Esophagus (tissue), 2 donors: Measurements from ENCODE around the gene ESM1. TPM values are rescaled to one million over a fixed set of nuclear protein-coding genes. Genes with fewer than 3 reads are reported as not detected.

ENCODE experiments used
- H3K27ac ChIP-seq, 2 donors: one replicate each; pipeline ENCODE4 v1.5.1; 2013; ENCODE audit warnings: low read depth in 2 of 2, mild to moderate bottlenecking in 2 of 2, inconsistent platforms in 1 of 2, low read length in 1 of 2, moderate library complexity in 1 of 2
- H3K27me3 ChIP-seq, 2 donors: one replicate each; pipeline ENCODE4 v1.6.1; 2013; ENCODE audit warnings: low read length in 2 of 2, control low read depth in 1 of 2, mild to moderate bottlenecking in 1 of 2; ENCODE audit not compliant: insufficient read depth in 2 of 2, control insufficient read depth in 1 of 2
- H3K36me3 ChIP-seq, 2 donors: one replicate each; pipeline ENCODE4 v1.6.1; 2013; ENCODE audit warnings: low read length in 1 of 2; ENCODE audit not compliant: control insufficient read depth in 2 of 2, insufficient read depth in 2 of 2
- H3K4me1 ChIP-seq, 2 donors: one replicate each; pipeline ENCODE4 v1.6.1; 2013; ENCODE audit warnings: low read length in 1 of 2; ENCODE audit not compliant: control insufficient read depth in 2 of 2, insufficient read depth in 2 of 2
- H3K4me3 ChIP-seq, 2 donors: one replicate each; pipeline ENCODE4 v1.5.1; 2013; ENCODE audit warnings: low read length in 2 of 2, mild to moderate bottlenecking in 2 of 2, low read depth in 1 of 2, moderate library complexity in 1 of 2
- H3K9me3 ChIP-seq, 2 donors: one replicate each; pipeline ENCODE4 v1.6.1; 2013; ENCODE audit warnings: mild to moderate bottlenecking in 2 of 2, low read depth in 1 of 2, low read length in 1 of 2, moderate library complexity in 1 of 2; ENCODE audit not compliant: control insufficient read depth in 2 of 2, insufficient read depth in 1 of 2
- WGBS, 2 donors: extraction: QIAGEN DNeasy Blood & Tissue Kit; methylation state at CpG; one replicate each; pipeline ENCODE4 v1.1.7; 2013; 5-methylcytosine and 5-hydroxymethylcytosine counted together
- polyA plus RNA-seq, 2 donors: library from polyadenylated mRNA; stranded (reverse); fragments of 200-250 nt; gene quantifications; one replicate each; pipeline ENCODE4 v1.2.3, GENCODE V29; 2013
- donor health status: healthy with polysubstance abuse.
- donor health status: Bipolar disorder and iron deficiency.

ESM1 gene
- under 1 TPM in 1 of 2 donors, not detected in 1; 0.16 TPM for polyA plus RNA-seq

DNA sequence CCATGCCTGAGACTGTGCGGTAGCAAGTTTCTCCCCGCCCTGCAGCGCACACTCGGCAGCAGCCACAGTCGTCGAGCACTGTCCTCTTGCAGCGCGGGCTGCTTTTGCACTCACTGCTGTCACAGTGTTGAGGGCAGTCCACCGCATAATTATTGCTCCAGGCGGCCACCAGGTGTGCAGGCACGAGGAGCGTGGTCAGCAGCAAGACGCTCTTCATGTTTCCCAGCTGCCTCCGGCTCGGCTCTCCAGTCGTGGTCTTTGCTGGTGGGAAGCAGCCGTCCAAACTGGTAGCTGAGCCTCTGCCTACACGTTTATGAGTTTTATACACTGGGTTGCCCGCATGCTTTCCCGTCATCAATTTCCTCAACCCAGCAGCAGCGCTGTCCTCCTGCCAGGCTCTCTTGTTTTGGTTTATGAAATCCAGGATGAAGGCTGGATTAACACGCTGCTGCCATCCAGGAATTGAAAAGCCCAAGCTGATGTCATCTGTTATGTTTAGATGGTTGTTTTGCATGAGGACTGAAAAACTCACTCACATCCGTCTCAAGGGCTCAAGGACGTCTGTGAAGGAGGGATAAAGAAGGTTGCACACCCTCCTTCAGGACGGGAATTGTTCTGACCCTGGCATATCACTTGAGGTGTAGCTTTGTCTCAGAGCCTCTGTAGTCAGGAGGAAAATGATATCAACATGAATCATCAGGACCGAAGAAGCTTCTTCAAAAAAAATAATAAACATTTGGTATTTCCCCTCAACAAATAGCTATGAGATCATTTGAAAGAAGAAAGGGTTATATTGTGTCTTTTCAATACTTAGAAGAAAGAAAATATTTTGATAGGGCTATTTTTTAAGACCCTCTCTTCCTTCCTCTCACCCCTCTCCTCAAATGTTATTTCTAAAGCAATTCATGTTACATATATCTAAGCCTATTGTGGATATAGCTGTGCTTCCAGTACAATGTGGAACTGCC lies at the start of gene ESM1:
Gene ESM1, minus strand, starts transcription at position 293 of the 968 bp plus-strand sequence. Its CDS starts 76 bp downstream, at position 217.
- Histone ChIP-seq H3K27ac (no peak within 1 kb of the TSS), H3K27me3 (peaks cover 0 to 5% of the 10 kb centered on the region in 2 donors), H3K4me3 (no peak within 1 kb of the TSS), H3K4me1 (peaks cover 0 to 3% of the 10 kb centered on the region in 2 donors), H3K36me3 (no peaks in the 10 kb centered on the region), H3K9me3 (no peaks in the 10 kb centered on the region)
- WGBS, 2 donors, result 30 to 47% methylated on average over 26 of the region's 26 CpGs

DNA sequence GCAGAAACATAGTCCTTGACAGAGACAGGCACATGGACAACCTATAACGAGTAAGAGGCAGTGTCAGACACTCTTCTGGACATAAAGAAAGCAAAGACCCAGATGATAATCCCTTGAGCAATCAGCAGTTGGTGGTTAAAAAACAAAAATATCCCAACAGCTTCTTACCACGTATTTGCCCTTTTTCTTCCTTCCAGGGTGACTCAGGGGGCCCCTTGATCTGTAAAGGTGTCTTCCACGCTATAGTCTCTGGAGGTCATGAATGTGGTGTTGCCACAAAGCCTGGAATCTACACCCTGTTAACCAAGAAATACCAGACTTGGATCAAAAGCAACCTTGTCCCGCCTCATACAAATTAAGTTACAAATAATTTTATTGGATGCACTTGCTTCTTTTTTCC lies 48.2 kb upstream of the ESM1 start:
- H3K4me1 ChIP-seq, result no peaks in the 10 kb centered on the region
- no peaks in the 10 kb centered on the region for H3K27me3 ChIP-seq
- 70 to 73% methylated on average over 4 of the region's 4 CpGs for WGBS, 2 donors
- no peaks in the 10 kb centered on the region for H3K9me3 ChIP-seq
- H3K4me3 ChIP-seq, result no peak overlapping the region
- H3K27ac ChIP-seq, result no peak overlapping the region
- H3K36me3 ChIP-seq, result no peaks in the 10 kb centered on the region

DNA sequence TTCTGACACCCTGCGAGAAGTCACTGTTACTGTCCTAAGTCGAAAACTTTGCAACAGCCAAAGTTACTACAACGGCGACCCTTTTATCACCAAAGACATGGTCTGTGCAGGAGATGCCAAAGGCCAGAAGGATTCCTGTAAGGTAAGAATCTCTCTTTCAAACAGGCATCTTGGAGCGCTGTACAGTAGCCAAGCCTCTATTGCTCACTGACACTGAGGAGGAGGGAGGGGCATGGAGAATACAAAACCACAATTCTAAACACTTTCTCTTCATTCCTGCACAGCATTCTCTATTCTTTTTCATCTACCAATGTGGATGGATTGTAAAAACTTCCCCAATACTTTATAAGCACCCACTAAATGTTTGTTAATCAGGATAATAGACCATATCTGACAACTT lies 46.1 kb upstream of the ESM1 start:
- H3K9me3 ChIP-seq, result no peaks in the 10 kb centered on the region
- no peaks in the 10 kb centered on the region for H3K36me3 ChIP-seq
- no peak overlapping the region for H3K27ac ChIP-seq
- H3K27me3 ChIP-seq, result no peaks in the 10 kb centered on the region
- no peaks in the 10 kb centered on the region for H3K4me1 ChIP-seq
- H3K4me3 ChIP-seq, result no peak overlapping the region
- WGBS, 2 donors, result 93 to 95% methylated on average over 5 of the region's 5 CpGs

DNA sequence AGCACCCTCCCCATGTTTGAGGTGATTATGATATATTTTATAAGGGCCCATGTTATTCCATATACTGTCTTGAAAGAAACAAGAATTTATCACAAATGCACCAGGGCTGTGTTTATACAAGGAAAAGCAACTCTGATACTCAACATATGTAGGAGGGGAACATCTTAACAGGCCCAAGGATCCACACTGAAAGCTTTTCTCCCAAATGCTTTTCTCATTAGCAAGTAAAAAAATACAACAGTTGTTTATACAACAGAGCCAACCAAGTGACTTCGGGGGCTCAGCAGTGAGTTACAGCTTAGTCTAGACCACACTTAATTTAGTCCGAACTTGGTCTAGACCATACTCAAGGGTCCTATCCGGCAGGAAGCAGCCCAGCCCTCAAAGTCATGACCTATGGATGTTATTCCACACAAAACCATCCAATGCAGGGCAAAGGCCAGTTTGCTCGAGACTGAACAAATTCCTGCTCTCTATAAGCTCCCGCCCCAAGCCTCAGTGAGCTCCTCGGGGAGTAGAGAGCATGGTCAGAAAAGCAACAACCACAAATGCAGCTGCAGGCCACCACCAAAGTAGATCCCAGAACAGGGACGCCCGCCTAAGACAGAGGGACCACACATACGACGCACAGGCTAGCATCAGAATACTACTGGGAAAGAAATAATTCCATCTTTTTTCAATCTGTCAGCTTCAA lies 45.4 kb upstream of the ESM1 start:
- Histone ChIP-seq H3K27me3 (no peaks in the 10 kb centered on the region), H3K4me1 (no peaks in the 10 kb centered on the region), H3K36me3 (no peaks in the 10 kb centered on the region), H3K27ac (no peak overlapping the region), H3K9me3 (no peaks in the 10 kb centered on the region), H3K4me3 (no peak overlapping the region)
- WGBS, 2 donors, result 64 to 70% methylated on average over 10 of the region's 10 CpGs

GRCh38 chr5:55030220-55030619 lies 44.8 kb upstream of the ESM1 start:
- H3K4me3 ChIP-seq, result no peak overlapping the region
- no peak overlapping the region for H3K27ac ChIP-seq
- H3K4me1 ChIP-seq, result no peaks in the 10 kb centered on the region
- no peaks in the 10 kb centered on the region for H3K9me3 ChIP-seq
- H3K27me3 ChIP-seq, result no peaks in the 10 kb centered on the region
- no peaks in the 10 kb centered on the region for H3K36me3 ChIP-seq
- WGBS, 2 donors, result 49 to 58% methylated on average over 2 of the region's 2 CpGs

DNA sequence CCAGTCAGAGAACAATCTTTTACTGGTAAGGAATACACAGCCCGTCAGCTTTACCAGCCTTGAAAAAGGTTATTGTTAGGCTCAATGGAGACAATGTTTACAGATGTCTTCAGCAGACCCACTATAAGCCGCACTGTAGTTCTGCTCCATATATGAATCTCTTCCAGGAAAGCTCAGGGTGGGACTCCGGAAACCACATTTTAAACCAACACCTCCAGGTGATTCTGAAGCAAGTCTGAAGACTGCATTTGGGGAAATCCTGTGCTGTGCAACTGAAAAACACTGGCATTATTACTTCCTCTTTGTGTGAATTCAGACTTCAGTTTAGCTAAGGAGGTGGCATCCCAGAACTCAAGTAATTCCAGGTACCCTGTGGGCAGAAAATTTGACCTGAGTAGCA lies 42.2 kb upstream of the ESM1 start:
- 71 to 77% methylated on average over 3 of the region's 3 CpGs for WGBS, 2 donors
- Histone ChIP-seq H3K4me3 (no peak overlapping the region), H3K4me1 (no peaks in the 10 kb centered on the region), H3K36me3 (no peaks in the 10 kb centered on the region), H3K27me3 (no peaks in the 10 kb centered on the region), H3K9me3 (no peaks in the 10 kb centered on the region), H3K27ac (no peak overlapping the region)

GRCh38 chr5:55022450-55022849 lies 37.1 kb upstream of the ESM1 start:
- H3K27me3 ChIP-seq, result no peaks in the 10 kb centered on the region
- 59 to 62% methylated on average over 2 of the region's 2 CpGs for WGBS, 2 donors
- H3K4me1 ChIP-seq, result no peaks in the 10 kb centered on the region
- no peak overlapping the region for H3K27ac ChIP-seq
- H3K9me3 ChIP-seq, result no peaks in the 10 kb centered on the region
- no peaks in the 10 kb centered on the region for H3K36me3 ChIP-seq
- no peak overlapping the region for H3K4me3 ChIP-seq

GRCh38 chr5:55021821-55022220 lies 36.4 kb upstream of the ESM1 start:
- no peaks in the 10 kb centered on the region for H3K4me1 ChIP-seq
- H3K4me3 ChIP-seq, result no peak overlapping the region
- no peak overlapping the region for H3K27ac ChIP-seq
- no peaks in the 10 kb centered on the region for H3K36me3 ChIP-seq
- no peaks in the 10 kb centered on the region for H3K27me3 ChIP-seq
- 62 to 69% methylated on average over 4 of the region's 4 CpGs for WGBS, 2 donors
- H3K9me3 ChIP-seq, result no peaks in the 10 kb centered on the region

- 49 to 56% methylated on average over 6 of the region's 6 CpGs for WGBS, 2 donors
- Histone ChIP-seq H3K4me1 (no peaks in the 10 kb centered on the region), H3K4me3 (no peak overlapping the region), H3K9me3 (no peaks in the 10 kb centered on the region), H3K27ac (no peak overlapping the region), H3K36me3 (no peaks in the 10 kb centered on the region), H3K27me3 (no peaks in the 10 kb centered on the region)
These were observed 36.0 kb upstream of the ESM1 start for GRCh38 chr5:55021410-55021809.
